ENCODE results near the gene ARMC12. TPM values are rescaled to one million over a fixed set of nuclear protein-coding genes. Genes with fewer than 3 reads are reported as not detected.

ARMC12 gene
- total RNA-seq, 2 donors from 2014 or later, result not detected

GRCh38 chr6:35769211-35769610, 32.4 kb downstream of the ARMC12 start:
- Histone ChIP-seq H3K9me3 (no peaks in the 10 kb centered on the region), H3K4me1 (ENCODE audit: control insufficient read depth in 1 of 2, low read depth in 2 of 2) (no peaks in the 10 kb centered on the region), H3K27me3 (replicated peaks; ENCODE audit: insufficient read depth) (no peaks in the 10 kb centered on the region), H3K27ac (no peak overlapping the region), H3K4me3 (no peak overlapping the region), H3K36me3 (no peaks in the 10 kb centered on the region)
- DNase-seq (ENCODE audit: low spot score) (no peak), ATAC-seq (ENCODE audit: insufficient number of reproducible peaks, low FRiP score, low read depth) (no peak)
- TF ChIP-seq CTCF (IDR thresholded peaks at IDR 0.05), result no peak

GRCh38 chr6:35771343-35771627, 34.5 kb downstream of the ARMC12 start:
- no peak for TF ChIP-seq CTCF (IDR thresholded peaks at IDR 0.05)
- DNase-seq (ENCODE audit: low spot score) (no peak), ATAC-seq (ENCODE audit: insufficient number of reproducible peaks, low FRiP score, low read depth) (no peak)
- Histone ChIP-seq H3K27me3 (replicated peaks; ENCODE audit: insufficient read depth) (peaks cover 1% of the 10 kb centered on the region), H3K36me3 (no peaks in the 10 kb centered on the region), H3K4me3 (no peak overlapping the region), H3K4me1 (ENCODE audit: control insufficient read depth in 1 of 2, low read depth in 2 of 2) (peaks cover 0 to under 1% of the 10 kb centered on the region in 2 donors), H3K9me3 (no peaks in the 10 kb centered on the region), H3K27ac (no peak overlapping the region)

- Histone ChIP-seq H3K9me3 (no peaks in the 10 kb centered on the region), H3K4me1 (ENCODE audit: control insufficient read depth in 1 of 2, low read depth in 2 of 2) (peaks cover 0 to 6% of the 10 kb centered on the region in 2 donors), H3K36me3 (no peaks in the 10 kb centered on the region), H3K27ac (no peak overlapping the region), H3K4me3 (no peak overlapping the region), H3K27me3 (replicated peaks; ENCODE audit: insufficient read depth) (peaks cover 8% of the 10 kb centered on the region)
- DNase-seq (ENCODE audit: low spot score) (no peak), ATAC-seq (ENCODE audit: insufficient number of reproducible peaks, low FRiP score, low read depth) (no peak)
- TF ChIP-seq CTCF (IDR thresholded peaks at IDR 0.05), result no peak
These were observed 37.4 kb downstream of the ARMC12 start for GRCh38 chr6:35774116-35774794.

GRCh38 chr6:35775031-35775430, 38.2 kb downstream of the ARMC12 start:
- no peak for ATAC-seq (ENCODE audit: insufficient number of reproducible peaks, low FRiP score, low read depth)

More at GRCh38 chr6:35775031-35775430, 38.2 kb downstream of the ARMC12 start:
- peaks cover 8% of the 10 kb centered on the region for H3K27me3 ChIP-seq (replicated peaks; ENCODE audit: insufficient read depth)
- peaks cover 0 to 6% of the 10 kb centered on the region in 2 donors for H3K4me1 ChIP-seq (ENCODE audit: control insufficient read depth in 1 of 2, low read depth in 2 of 2)
- no peaks in the 10 kb centered on the region for H3K9me3 ChIP-seq
- no peaks in the 10 kb centered on the region for H3K36me3 ChIP-seq
- no peak for TF ChIP-seq CTCF (IDR thresholded peaks at IDR 0.05)
- no peak for DNase-seq (ENCODE audit: low spot score)
- no peak overlapping the region for H3K27ac ChIP-seq
- H3K4me3 ChIP-seq, result no peak overlapping the region

Measured in thoracic aorta (tissue), 2 donors.